ENCODE results near the gene PLCB3. TPM values are rescaled to one million over a fixed set of nuclear protein-coding genes. Genes with fewer than 3 reads are reported as not detected.
A peak's percentile ranks its signal among the peaks of the same experiment; 100 is the strongest.

Gene PLCB3
- total RNA-seq, 1 experiment from 2014 or later: 40.6 TPM

DNA sequence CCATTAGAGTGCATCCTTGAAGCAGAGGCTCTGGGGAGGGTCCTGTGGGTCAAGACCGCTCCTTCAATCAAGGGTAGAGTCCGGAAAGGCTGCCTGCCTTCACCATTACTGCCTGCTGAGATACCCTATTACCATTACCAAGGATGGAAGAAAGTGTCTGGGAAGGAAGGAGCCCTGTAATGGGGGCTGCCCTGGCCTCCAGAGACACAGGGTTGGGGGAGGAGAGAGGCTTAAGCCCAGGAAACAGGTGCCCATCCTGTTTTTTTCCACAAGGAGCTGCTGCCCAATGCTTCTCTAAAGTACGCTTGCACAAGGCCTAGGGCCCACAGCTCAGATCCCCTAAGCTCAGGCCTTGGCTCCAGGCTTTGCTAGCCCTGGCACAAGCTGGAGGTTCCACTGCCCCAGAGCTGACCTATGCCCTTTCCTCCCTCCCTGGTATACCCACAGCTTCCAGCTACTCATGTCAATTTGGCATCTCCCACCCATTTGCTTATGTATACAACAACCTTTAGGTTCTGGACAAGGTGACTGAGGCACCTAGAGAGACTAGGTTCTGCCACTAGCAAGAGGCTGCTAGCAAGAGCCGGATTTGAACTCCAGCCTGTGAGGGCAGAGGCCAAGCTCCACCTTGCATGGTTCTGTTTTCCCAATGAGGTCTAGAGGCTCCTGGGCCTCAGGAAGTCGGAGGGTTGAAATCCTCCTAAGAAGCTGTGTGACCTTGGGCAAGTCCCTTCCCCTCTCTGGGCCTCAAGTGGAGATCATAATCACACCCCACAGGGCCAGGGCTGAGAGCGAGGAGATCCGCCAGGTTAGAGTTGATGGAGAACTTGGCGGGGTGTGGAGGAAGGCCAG, 1.5 kb upstream of the PLCB3 start:
- TF ChIP-seq, protein P1, sequence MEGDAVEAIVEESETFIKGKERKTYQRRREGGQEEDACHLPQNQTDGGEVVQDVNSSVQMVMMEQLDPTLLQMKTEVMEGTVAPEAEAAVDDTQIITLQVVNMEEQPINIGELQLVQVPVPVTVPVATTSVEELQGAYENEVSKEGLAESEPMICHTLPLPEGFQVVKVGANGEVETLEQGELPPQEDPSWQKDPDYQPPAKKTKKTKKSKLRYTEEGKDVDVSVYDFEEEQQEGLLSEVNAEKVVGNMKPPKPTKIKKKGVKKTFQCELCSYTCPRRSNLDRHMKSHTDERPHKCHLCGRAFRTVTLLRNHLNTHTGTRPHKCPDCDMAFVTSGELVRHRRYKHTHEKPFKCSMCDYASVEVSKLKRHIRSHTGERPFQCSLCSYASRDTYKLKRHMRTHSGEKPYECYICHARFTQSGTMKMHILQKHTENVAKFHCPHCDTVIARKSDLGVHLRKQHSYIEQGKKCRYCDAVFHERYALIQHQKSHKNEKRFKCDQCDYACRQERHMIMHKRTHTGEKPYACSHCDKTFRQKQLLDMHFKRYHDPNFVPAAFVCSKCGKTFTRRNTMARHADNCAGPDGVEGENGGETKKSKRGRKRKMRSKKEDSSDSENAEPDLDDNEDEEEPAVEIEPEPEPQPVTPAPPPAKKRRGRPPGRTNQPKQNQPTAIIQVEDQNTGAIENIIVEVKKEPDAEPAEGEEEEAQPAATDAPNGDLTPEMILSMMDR (IDR thresholded peaks at IDR 0.05; ENCODE audit: insufficient read depth in 1 of 2, low read depth in 1 of 2, low read length in 1 of 2, severe bottlenecking in 1 of 2, unreplicated experiment in 1 of 2): no peak
- no TSS peak for BruUV-seq (replicated peaks)
- intact Hi-C loops (cut with micrococcal nuclease; ENCODE audit: unreplicated experiment): no loop called here
- ChIA-PET CTCF (interaction anchor here (0.6 to 1.6 kb wide), 6 partner anchors 9 to 105 kb away, joined by 3 to 9 read pairs (median 4); partner anchors contain the start of gene FKBP2), POLR2A (interaction anchor here (0.8 kb wide), 1 partner anchor 9 kb away, joined by 3 read pairs; the partner anchor contains the start of gene FKBP2)
- H3K36me3 Mint-ChIP-seq (ENCODE audit: insufficient read depth, unreplicated experiment): peaks cover 38% of the 10 kb centered on the region
- peaks cover 13% of the 10 kb centered on the region for H3K4me1 Mint-ChIP-seq (ENCODE audit: low read depth, unreplicated experiment)
- peak overlapping the region; percentile 99 for H3K4me3 Mint-ChIP-seq (ENCODE audit: unreplicated experiment)
- Histone ChIP-seq H3K4me3 (ENCODE audit: low read depth, low read length) (no peak overlapping the region), H3K4me1 (peaks cover 26% of the 10 kb centered on the region), H3K36me3 (ENCODE audit: control insufficient read depth, insufficient read depth, low read length) (no peaks in the 10 kb centered on the region), H3K9me3 (no peaks in the 10 kb centered on the region), H3K27me3 (replicated peaks; ENCODE audit: control insufficient read depth, insufficient read depth, low read length) (no peaks in the 10 kb centered on the region)
- H3K27ac Mint-ChIP-seq (ENCODE audit: unreplicated experiment): no peak overlapping the region
- DNase-seq: no peak
- no peaks in the 10 kb centered on the region for H3K27me3 Mint-ChIP-seq (ENCODE audit: insufficient read depth, unreplicated experiment)
- H3K9me3 Mint-ChIP-seq (ENCODE audit: unreplicated experiment): no peaks in the 10 kb centered on the region

DNA sequence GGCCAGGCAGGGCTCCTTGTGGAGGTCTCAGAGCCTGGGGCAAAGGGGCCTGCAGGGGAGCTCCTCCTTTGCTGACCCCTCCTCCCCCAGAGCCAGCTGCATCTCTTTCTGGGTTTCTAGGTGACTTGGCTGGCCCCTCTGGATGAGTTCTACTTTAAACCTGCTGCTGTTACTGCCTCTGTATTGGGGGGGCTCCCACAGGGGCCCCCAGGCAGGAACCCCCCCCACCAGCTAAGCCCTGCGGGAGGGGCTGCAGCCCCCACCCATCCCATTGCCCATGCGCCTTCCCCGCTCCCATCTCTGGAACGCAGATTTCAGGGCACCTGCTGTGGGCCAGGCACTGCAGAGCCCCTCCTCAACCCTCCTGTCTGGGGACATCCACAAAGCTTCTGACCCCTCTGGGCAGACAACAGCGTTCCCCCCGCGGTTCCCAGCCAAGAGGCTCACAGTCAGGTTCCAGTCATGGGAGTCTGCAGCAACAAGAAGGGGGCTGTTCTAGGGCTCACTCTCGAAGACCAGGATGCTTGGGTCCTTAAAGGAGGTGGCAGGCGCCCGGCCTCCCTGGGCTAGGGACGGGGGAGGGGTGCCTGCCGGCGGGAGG, 815 bp upstream of the PLCB3 start:
- Histone ChIP-seq H3K27me3 (replicated peaks; ENCODE audit: control insufficient read depth, insufficient read depth, low read length) (no peaks in the 10 kb centered on the region), H3K36me3 (ENCODE audit: control insufficient read depth, insufficient read depth, low read length) (peaks cover 2% of the 10 kb centered on the region; the same call in 1 of the 2 replicates), H3K9me3 (no peaks in the 10 kb centered on the region), H3K4me3 (ENCODE audit: low read depth, low read length) (peak overlapping the region; percentile 66), H3K4me1 (peaks cover 26% of the 10 kb centered on the region)
- TF ChIP-seq, protein P1 (IDR thresholded peaks at IDR 0.05; ENCODE audit: insufficient read depth in 1 of 2, low read depth in 1 of 2, low read length in 1 of 2, severe bottlenecking in 1 of 2, unreplicated experiment in 1 of 2): no peak
- intact Hi-C loops (cut with micrococcal nuclease; ENCODE audit: unreplicated experiment): loop anchor here (1.0 kb wide), 2 partner anchors 20 to 54 kb away; no protein-coding TSS in a partner anchor
- Mint-ChIP-seq H3K4me3 (ENCODE audit: unreplicated experiment) (peak overlapping the region; percentile 99), H3K9me3 (ENCODE audit: unreplicated experiment) (no peaks in the 10 kb centered on the region), H3K36me3 (ENCODE audit: insufficient read depth, unreplicated experiment) (peaks cover 35% of the 10 kb centered on the region), H3K27me3 (ENCODE audit: insufficient read depth, unreplicated experiment) (no peaks in the 10 kb centered on the region), H3K4me1 (ENCODE audit: low read depth, unreplicated experiment) (peaks cover 13% of the 10 kb centered on the region), H3K27ac (ENCODE audit: unreplicated experiment) (no peak overlapping the region)
- BruUV-seq (replicated peaks): no TSS peak
- POLR2A ChIA-PET: interaction anchor here (0.8 to 0.9 kb wide), 2 partner anchors 8 to 9 kb away, joined by 3 read pairs; partner anchors contain the start of gene FKBP2
- CTCF ChIA-PET: interaction anchor here (0.6 to 1.6 kb wide), 6 partner anchors 9 to 110 kb away, joined by 3 to 9 read pairs (median 4); partner anchors contain the start of gene FKBP2
- peak in 1 of 2 experiments; percentile 50 for DNase-seq

DNA sequence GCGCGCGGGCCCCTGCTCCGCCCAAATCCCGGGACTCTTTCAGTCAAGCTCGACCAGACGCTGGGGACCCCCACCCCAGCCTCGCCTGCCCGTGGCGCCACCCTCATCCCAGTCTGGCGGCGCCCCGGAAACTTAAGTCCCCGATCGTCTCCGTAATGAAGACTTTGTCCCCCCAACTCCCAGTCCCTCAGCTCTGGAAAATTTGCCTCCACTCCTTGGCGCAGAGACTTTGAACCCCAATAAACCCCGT, 348 bp downstream of the PLCB3 start:
- TF ChIP-seq, protein P1 (IDR thresholded peaks at IDR 0.05; ENCODE audit: insufficient read depth in 1 of 2, low read depth in 1 of 2, low read length in 1 of 2, severe bottlenecking in 1 of 2, unreplicated experiment in 1 of 2): no peak
- peak overlapping the region; percentile 99 for H3K4me3 Mint-ChIP-seq (ENCODE audit: unreplicated experiment)
- Histone ChIP-seq H3K27me3 (replicated peaks; ENCODE audit: control insufficient read depth, insufficient read depth, low read length) (no peaks in the 10 kb centered on the region), H3K9me3 (no peaks in the 10 kb centered on the region), H3K4me1 (peaks cover 26% of the 10 kb centered on the region), H3K36me3 (ENCODE audit: control insufficient read depth, insufficient read depth, low read length) (peaks cover 4% of the 10 kb centered on the region), H3K4me3 (ENCODE audit: low read depth, low read length) (peak overlapping the region; percentile 66)
- peaks cover 13% of the 10 kb centered on the region for H3K4me1 Mint-ChIP-seq (ENCODE audit: low read depth, unreplicated experiment)
- H3K36me3 Mint-ChIP-seq (ENCODE audit: insufficient read depth, unreplicated experiment): peaks cover 30% of the 10 kb centered on the region
- BruUV-seq (replicated peaks): no TSS peak
- H3K27ac Mint-ChIP-seq (ENCODE audit: unreplicated experiment): peak overlapping the region; percentile 85
- H3K27me3 Mint-ChIP-seq (ENCODE audit: insufficient read depth, unreplicated experiment): no peaks in the 10 kb centered on the region
- H3K9me3 Mint-ChIP-seq (ENCODE audit: unreplicated experiment): no peaks in the 10 kb centered on the region
- CTCF ChIA-PET: interaction anchor here (0.8 to 1.8 kb wide), 10 partner anchors 9 to 66 kb away, joined by 3 to 13 read pairs (median 8); partner anchors contain the start of genes ESRRA, FKBP2, NUDT22 and STIP1
- intact Hi-C loops (cut with micrococcal nuclease; ENCODE audit: unreplicated experiment): loop anchor here (1.0 kb wide), 2 partner anchors 19 to 53 kb away; no protein-coding TSS in a partner anchor
- POLR2A ChIA-PET: interaction anchor here (0.5 to 1.4 kb wide), 2 partner anchors 53 to 66 kb away, joined by 4 to 5 read pairs; partner anchors contain the start of genes ESRRA, PRDX5 and TRMT112
- DNase-seq: no peak
